ENCODE data around the gene MEI4. TPM values are rescaled to one million over a fixed set of nuclear protein-coding genes. Genes with fewer than 3 reads are reported as not detected.

The MEI4 gene
- polyA plus RNA-seq, 1 experiment, result not detected

- Histone ChIP-seq H3K4me3 (ENCODE audit: low read depth, low read length) (no peak overlapping the region), H3K36me3 (ENCODE audit: control insufficient read depth, insufficient read depth, low read length) (no peaks in the 10 kb centered on the region), H3K27me3 (ENCODE audit: control insufficient read depth, insufficient read depth, low read length) (no peaks in the 10 kb centered on the region)
- POLR2A ChIA-PET, result no interaction called here
- TF ChIP-seq CTCF (IDR thresholded peaks at IDR 0.05; ENCODE audit: insufficient read depth, low read depth, low read length), result no peak
- CTCF ChIA-PET, result no interaction called here
- DNase-seq (ENCODE audit: low read depth), result no peak
Measured at GRCh38 chr6:77972334-77972733, 319.5 kb downstream of the MEI4 start.

Other genes starting within 250 kb of the MEI4 start
- 1.4 and 3.1 TPM in 2 replicates for gene HTR1B, start 189.5 kb upstream of the MEI4 start, polyA plus RNA-seq (2011; rRNA removed)